Heart left ventricle (tissue), 16 donors: ENCODE measurements around the gene HTRA1. TPM values are rescaled to one million over a fixed set of nuclear protein-coding genes. Genes with fewer than 3 reads are reported as not detected.

ENCODE experiments used
- ATAC-seq, 4 donors: fragments of 200-7000 bp; cut with Tn5 transposase; one replicate each; pipeline ENCODE4 v1.9.1; 2020 to 2022; ENCODE audit warnings: moderate library complexity in 4 of 4, mild to moderate bottlenecking in 3 of 4, moderate number of reproducible peaks in 1 of 4
- DNase-seq, 5 donors: peaks; one replicate each; pipeline ENCODE4 v3.0.0-alpha.2; 2020
- H3K27ac ChIP-seq, 12 donors: fragments of 200-600 bp; sonication (generic) in 4 of 12; one replicate each; pipeline versions ENCODE4 v1.5.0 to v1.8.0; 2016 to 2022; ENCODE audit warnings: mild to moderate bottlenecking in 2 of 12
- H3K27me3 ChIP-seq, 9 donors: fragments of 200-600 bp; sonication (generic) in 2 of 9; one replicate each; pipeline versions ENCODE4 v1.5.1 to v1.8.0; 2016 to 2022; ENCODE audit warnings: mild to moderate bottlenecking in 3 of 9
- H3K36me3 ChIP-seq, 9 donors: fragments of 200-600 bp; sonication (generic) in 2 of 9; one replicate each; pipeline versions ENCODE4 v1.5.0 to v1.8.0; 2018 to 2022; ENCODE audit warnings: mild to moderate bottlenecking in 2 of 9
- H3K4me1 ChIP-seq, 12 donors: fragments of 200-600 bp; sonication (generic) in 4 of 12; one replicate each; pipeline versions ENCODE4 v1.5.0 to v1.8.0; 2016 to 2022; ENCODE audit warnings: mild to moderate bottlenecking in 3 of 12
- H3K4me3 ChIP-seq, 12 donors: fragments of 200-600 bp; sonication (generic) in 4 of 12; one replicate each; pipeline versions ENCODE4 v1.5.0 to v1.8.0; 2017 to 2022; ENCODE audit warnings: mild to moderate bottlenecking in 9 of 12, moderate library complexity in 4 of 12
- H3K9me3 ChIP-seq, 12 donors: fragments of 200-600 bp; sonication (generic) in 4 of 12; one replicate each; pipeline versions ENCODE4 v1.5.0 to v1.8.0; 2016 to 2022; ENCODE audit warnings: mild to moderate bottlenecking in 1 of 12
- CTCF ChIP-seq, 12 donors: fragments of 200-600 bp; sonication (generic) in 4 of 12; IDR thresholded peaks; one replicate each; pipeline versions ENCODE4 v1.5.0 to v1.8.0; 2018 to 2022; ENCODE audit warnings: antibody characterized with exemption in 12 of 12, mild to moderate bottlenecking in 5 of 12
- POLR2A ChIP-seq, 2 donors: fragments of 450-650 bp; IDR thresholded peaks; one replicate each; pipeline ENCODE4 v1.6.1; 2017; ENCODE audit warnings: antibody characterized with exemption in 2 of 2, mild to moderate bottlenecking in 2 of 2, moderate library complexity in 2 of 2
- WGBS, 4 donors: extraction: QIAGEN DNeasy Blood & Tissue Kit in 2 of 4; methylation state at CpG; one replicate each; pipeline versions ENCODE4 v1.1.5 to v1.1.7; 2013 to 2018; 5-methylcytosine and 5-hydroxymethylcytosine counted together
- intact Hi-C, 10 donors: fragments of 100-400 bp; cut with DNase I; formaldehyde crosslinking; loops; one replicate each; pipeline versions ENCODE4 v1.11.1 to v1.14.2; 2022
- polyA plus RNA-seq, 2 donors: library from polyadenylated mRNA; stranded (reverse); fragments of 200-250 nt; gene quantifications; one replicate each; pipeline ENCODE4 v1.2.3, GENCODE V29; 2013
- total RNA-seq, 9 donors: library from RNA; depleted of rRNA in 2 of 9; stranded (reverse); fragments of >200 nt in 2 of 9; fragmentation: NEBNext Ultra II Directional in 3 of 9; extraction: Animal tissue kit (Norgen Biotek cat#: 25700) in 3 of 9; gene quantifications; one replicate each; pipeline versions ENCODE4 v1.1.0 to v1.2.4, GENCODE V29; 2016 to 2023
- donor health status: ischemic (EF 13 %, LVEDD 7.1; RV severe dilation, severe dysfunction).
- donor health status: healthy with polysubstance abuse.
- donor health status: DM: no; HTN: yes; CAD: no.
- donor health status: DM: no; HTN: no; CAD: no.
- donor health status: ischemic (EF 25% LVEDD 6.9; RV normal size, moderate dysfunction).
- donor health status: ischemic (EF 25% LVEDD 5.7; RV mildly dilated, moderate dysfunction).
- donor health status: healthy.
- donor health status: DM: yes; HTN: yes; CAD: no.
- donor health status: ischemic (EF 35%, LVEDD 5.7; RV mildly dilated, moderate dysfunction).
- donor health status: nonischemic (EF 11% LVEDD 7.7; RV severe dilation, severe dysfunction).
- donor health status: DM: yes; HTN: yes; CAD: no.
- donor health status: PGD.
- donor health status: ischemic (EF 29% LVEDD 5.4; RV normal size, mild dysfunction).
- donor health status: nonischemic (EF 23%, LVEDD 6.1; RV moderate dilation, normal function).

Gene HTRA1
- total and polyA plus RNA-seq, 11 donors: 30.5 to 153 (median 54.5) TPM

- no peaks in the 10 kb centered on the region for H3K9me3 ChIP-seq
- no peak overlapping the region for H3K27ac ChIP-seq
- H3K36me3 ChIP-seq: peaks cover 0 to 26% (median 5%) of the 10 kb centered on the region in 9 donors
- H3K27me3 ChIP-seq: no peaks in the 10 kb centered on the region
- no peak for ATAC-seq
- no peak overlapping the region for H3K4me3 ChIP-seq
- WGBS, 4 donors: 90 to 96% (median 95%) methylated on average over 4 of the region's 4 CpGs
- intact Hi-C loops: no loop called here
- DNase-seq: no peak
- no peak for TF ChIP-seq CTCF (IDR thresholded peaks at IDR 0.05)
- no peak for TF ChIP-seq POLR2A (IDR thresholded peaks at IDR 0.05)
- H3K4me1 ChIP-seq: peaks cover 0 to 77% (median 42%) of the 10 kb centered on the region in 12 donors
These were observed 28.9 kb downstream of the HTRA1 start for GRCh38 chr10:122490268-122490667.

DNA sequence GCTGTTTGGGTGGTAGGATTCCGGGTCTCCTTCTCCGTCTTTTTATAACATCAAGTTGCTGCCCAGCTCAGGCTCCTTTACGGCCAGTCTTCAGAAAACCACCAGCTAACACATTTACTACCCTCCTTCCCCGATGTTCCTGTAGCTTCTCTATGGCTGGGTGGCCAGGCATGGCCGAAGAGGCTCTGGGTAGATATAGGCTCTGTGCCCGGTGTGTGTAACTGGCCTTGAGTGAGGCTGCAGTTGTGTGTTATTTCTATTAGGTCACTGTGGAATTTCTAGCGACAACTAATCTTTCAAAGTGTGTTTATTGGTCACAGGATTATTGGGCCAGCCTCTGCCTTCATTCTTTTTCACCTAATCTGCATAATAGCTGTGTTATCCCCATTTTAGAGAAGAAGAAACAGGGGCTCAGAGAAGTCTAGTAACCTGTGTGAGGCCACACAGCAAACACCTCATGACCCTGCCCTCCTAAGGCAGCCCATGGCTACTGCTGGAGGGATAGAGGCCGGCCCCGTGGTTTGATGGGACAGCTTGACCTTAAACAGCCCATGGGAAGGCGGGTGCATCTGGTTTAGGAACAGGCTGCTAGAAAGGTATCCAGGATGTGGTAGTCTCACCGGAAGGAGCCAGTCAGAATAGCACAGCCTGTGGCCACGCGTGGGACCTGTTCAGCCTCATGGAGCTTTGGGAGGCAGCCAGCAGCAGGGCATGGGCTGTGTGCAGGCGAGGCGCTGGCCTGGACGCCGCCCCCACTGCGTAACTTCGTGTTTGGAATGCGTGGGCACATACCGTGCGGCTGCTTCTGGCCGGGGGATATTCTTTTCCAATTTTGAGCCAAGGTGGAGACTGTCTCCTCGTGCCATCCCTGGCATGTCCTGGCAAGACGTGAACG lies 29.7 kb downstream of the HTRA1 start:
- no peaks in the 10 kb centered on the region for H3K9me3 ChIP-seq
- H3K36me3 ChIP-seq: peaks cover 0 to 26% (median 5%) of the 10 kb centered on the region in 9 donors
- WGBS, 4 donors: 81 to 88% (median 87%) methylated on average over 26 of the region's 26 CpGs
- H3K4me1 ChIP-seq: peaks cover 0 to 77% (median 41%) of the 10 kb centered on the region in 12 donors
- DNase-seq (peak in 1 of 5 donors; percentile 18), ATAC-seq (no peak)
- no peak for TF ChIP-seq POLR2A (IDR thresholded peaks at IDR 0.05)
- no peak for TF ChIP-seq CTCF (IDR thresholded peaks at IDR 0.05)
- no peak overlapping the region for H3K4me3 ChIP-seq
- peak overlapping the region in 1 of 12 donors; percentile 71 for H3K27ac ChIP-seq
- no peaks in the 10 kb centered on the region for H3K27me3 ChIP-seq
- intact Hi-C loops: no loop called here

GRCh38 chr10:122492006-122492405 lies 30.7 kb downstream of the HTRA1 start:
- Histone ChIP-seq H3K9me3 (no peaks in the 10 kb centered on the region), H3K27me3 (no peaks in the 10 kb centered on the region), H3K4me3 (no peak overlapping the region), H3K36me3 (peaks cover 0 to 26% (median 5%) of the 10 kb centered on the region in 9 donors), H3K27ac (peak overlapping the region in 1 of 12 donors; percentile 71), H3K4me1 (peaks cover 0 to 73% (median 34%) of the 10 kb centered on the region in 12 donors)
- TF ChIP-seq CTCF (IDR thresholded peaks at IDR 0.05): no peak
- no peak for TF ChIP-seq POLR2A (IDR thresholded peaks at IDR 0.05)
- intact Hi-C loops: no loop called here
- no peak for ATAC-seq
- WGBS, 4 donors: 92 to 95% (median 92%) methylated on average over 9 of the region's 9 CpGs
- no peak for DNase-seq

GRCh38 chr10:122492999-122493481 lies 31.7 kb downstream of the HTRA1 start:
- TF ChIP-seq CTCF (IDR thresholded peaks at IDR 0.05) (no peak), POLR2A (IDR thresholded peaks at IDR 0.05) (no peak)
- intact Hi-C loops: no loop called here
- Histone ChIP-seq H3K4me1 (peaks cover 0 to 69% (median 27%) of the 10 kb centered on the region in 12 donors), H3K36me3 (peaks cover 0 to 26% (median 5%) of the 10 kb centered on the region in 9 donors), H3K27ac (peak overlapping the region in 7 of 12 donors; percentile 11 to 71 (median 43)), H3K27me3 (no peaks in the 10 kb centered on the region), H3K4me3 (no peak overlapping the region), H3K9me3 (no peaks in the 10 kb centered on the region)
- peak; percentile 44 to 64 (median 50) for ATAC-seq
- WGBS, 4 donors: 74 to 86% (median 78%) methylated on average over 9 of the region's 9 CpGs
- DNase-seq: peak in 2 of 5 donors; percentile 44 to 50
